Measurements from ENCODE around the gene DCBLD1.

The DCBLD1 gene

GRCh38 chr6:117483004-117483644 is 650 bp downstream of the DCBLD1 start:
- FAIRE-seq (no peak), DNase-seq (ENCODE audit: insufficient read length, low spot score) (no peak)
- no peak for TF ChIP-seq CTCF (IDR thresholded peaks at IDR 0.05; ENCODE audit: insufficient read depth, missing control alignments)

GRCh38 chr6:117483645-117484016 is 1.2 kb downstream of the DCBLD1 start:
- FAIRE-seq (no peak), DNase-seq (ENCODE audit: insufficient read length, low spot score) (no peak)
- TF ChIP-seq CTCF (IDR thresholded peaks at IDR 0.05; ENCODE audit: insufficient read depth, missing control alignments) = no peak

GRCh38 chr6:117484052-117484646 is 1.7 kb downstream of the DCBLD1 start:
- DNase-seq (ENCODE audit: insufficient read length, low spot score) = no peak
- no peak for TF ChIP-seq CTCF (IDR thresholded peaks at IDR 0.05; ENCODE audit: insufficient read depth, missing control alignments)
- FAIRE-seq = no peak

GRCh38 chr6:117485433-117485832 is 3.0 kb downstream of the DCBLD1 start:
- FAIRE-seq (no peak), DNase-seq (ENCODE audit: insufficient read length, low spot score) (no peak)
- TF ChIP-seq CTCF (IDR thresholded peaks at IDR 0.05; ENCODE audit: insufficient read depth, missing control alignments) = no peak

GRCh38 chr6:117487821-117488220 is 5.3 kb downstream of the DCBLD1 start:
- no peak for FAIRE-seq
- TF ChIP-seq CTCF (IDR thresholded peaks at IDR 0.05; ENCODE audit: insufficient read depth, missing control alignments) = no peak
- DNase-seq (ENCODE audit: insufficient read length, low spot score) = no peak

- DNase-seq (ENCODE audit: insufficient read length, low spot score) (no peak), FAIRE-seq (no peak)
- TF ChIP-seq CTCF (IDR thresholded peaks at IDR 0.05; ENCODE audit: insufficient read depth, missing control alignments) = no peak
Observed at GRCh38 chr6:117489003-117489402, 6.5 kb downstream of the DCBLD1 start.

- TF ChIP-seq CTCF (IDR thresholded peaks at IDR 0.05; ENCODE audit: insufficient read depth, missing control alignments) = no peak
- FAIRE-seq (no peak), DNase-seq (ENCODE audit: insufficient read length, low spot score) (no peak)
Observed at GRCh38 chr6:117491916-117492315, 9.4 kb downstream of the DCBLD1 start.

Measured in D721Med (cell line).